Measurements from ENCODE around the gene RHOU. TPM values are rescaled to one million over a fixed set of nuclear protein-coding genes. Genes with fewer than 3 reads are reported as not detected.

The RHOU gene
- total RNA-seq (2022; extraction: Qiagen RNA extraction) = 12.7 to 18.4 TPM (median 16.6 TPM) in 5 replicates

DNA sequence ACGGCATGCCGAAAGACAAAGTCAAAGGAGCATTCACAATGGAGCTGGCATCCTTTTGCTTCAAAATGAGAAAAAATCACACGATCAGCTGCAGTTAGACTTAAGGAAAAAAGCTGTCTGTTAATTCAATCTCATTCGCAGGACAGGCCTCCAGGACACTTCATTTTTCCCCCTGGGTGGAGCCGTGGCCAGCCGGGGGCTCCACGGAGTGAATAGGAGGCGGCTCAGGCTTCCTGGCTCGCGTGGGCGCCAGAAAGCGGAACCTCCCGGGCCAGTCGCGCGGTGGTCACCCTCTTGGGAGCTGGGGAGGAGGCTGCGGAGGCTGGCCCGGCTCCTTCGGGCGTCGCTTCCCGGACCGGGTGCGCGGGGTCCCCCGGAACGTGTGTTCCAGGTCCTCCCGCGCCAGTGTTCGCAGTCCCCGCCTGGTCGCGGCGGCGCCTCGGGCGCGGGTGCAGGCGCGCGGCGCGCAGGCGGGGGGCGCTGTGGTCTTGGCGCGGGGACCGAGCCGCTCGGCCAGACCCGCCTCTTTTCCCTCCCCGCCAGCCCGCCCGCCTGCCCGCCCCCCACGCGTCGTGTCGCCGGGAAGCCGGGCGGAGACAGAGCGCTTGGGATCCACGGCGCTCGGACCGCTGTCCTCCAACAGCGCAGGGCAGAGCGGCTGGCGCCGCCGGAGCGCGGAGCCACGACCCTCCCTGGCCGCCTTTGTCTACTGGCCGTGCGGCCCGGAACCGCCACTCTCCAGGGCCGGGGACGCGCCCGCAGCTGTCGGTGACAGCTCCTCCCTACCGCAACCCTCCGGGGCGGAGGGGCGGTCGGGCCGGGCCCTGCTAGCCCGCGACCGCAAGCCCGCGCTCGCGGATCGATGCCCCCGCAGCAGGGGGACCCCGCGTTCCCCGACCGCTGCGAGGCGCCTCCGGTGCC lies at the start of gene RHOU:
Gene RHOU, plus strand, starts transcription at position 599 of the 921 bp plus-strand sequence. Its CDS starts 264 bp downstream, at position 863.

Other genes starting within 250 kb of the RHOU start
- 58.9 to 85.5 TPM (median 83.4 TPM) in 5 replicates for gene RNF187, start 248.1 kb upstream of the RHOU start, total RNA-seq (2022; extraction: Qiagen RNA extraction)